ENCODE measurements around the gene TNFRSF6B. TPM values are rescaled to one million over a fixed set of nuclear protein-coding genes. Genes with fewer than 3 reads are reported as not detected.

TNFRSF6B gene
- total RNA-seq, 5 donors from 2014 or later (not counting 1 experiment from before 2014, with no cell fraction given), result 0.37 to 1.5 (median 0.91) TPM; not detected in 1

GRCh38 chr20:63741354-63741675, 44.9 kb downstream of the TNFRSF6B start:
- Histone ChIP-seq H3K4me3 (ENCODE audit: control insufficient read depth in 1 of 2, extremely low read depth in 1 of 2, low read length in 1 of 2) (peak overlapping the region; percentile 54 to 74), H3K4me1 (ENCODE audit: control insufficient read depth in 1 of 2, extremely low read depth in 1 of 2, insufficient read depth in 2 of 2, low read length in 2 of 2) (peaks cover 8 to 39% of the 10 kb centered on the region in 2 experiments), H3K27ac (ENCODE audit: low read length) (no peak overlapping the region), H3K9me3 (no peaks in the 10 kb centered on the region), H3K27me3 (replicated peaks in 1 of 2; ENCODE audit: control insufficient read depth in 2 of 2, extremely low read depth in 1 of 2, insufficient read depth in 2 of 2, low read length in 1 of 2) (no peaks in the 10 kb centered on the region), H3K36me3 (ENCODE audit: control insufficient read depth in 2 of 2, extremely low read depth in 1 of 2, insufficient read depth in 1 of 2, low read length in 1 of 2) (peaks cover 10 to 37% of the 10 kb centered on the region in 2 donors)
- Mint-ChIP-seq H3K4me3 (peak overlapping the region; percentile 21 to 63 (median 59)), H3K27me3 (no peaks in the 10 kb centered on the region), H3K9me3 (no peaks in the 10 kb centered on the region), H3K36me3 (no peaks in the 10 kb centered on the region), H3K27ac (no peak overlapping the region), H3K4me1 (peaks cover 4 to 8% (median 7%) of the 10 kb centered on the region in 3 donors)
- DNase-seq, result no peak
- CTCF ChIA-PET, result interaction anchor here in 1 of 2 donors (1.6 kb wide), 1 partner anchor 34 kb away, joined by 13 read pairs; the partner anchor contains the start of genes ARFRP1 and ZGPAT
- WGBS (ENCODE audit: insufficient coverage), result 93% methylated on average over 2 of the region's 6 CpGs
- no peak for ATAC-seq (replicated peaks in 1 of 4)
- POLR2A ChIA-PET, result no interaction called here

GRCh38 chr20:63741676-63742380, 45.4 kb downstream of the TNFRSF6B start:
- Histone ChIP-seq H3K4me3 (ENCODE audit: control insufficient read depth in 1 of 2, extremely low read depth in 1 of 2, low read length in 1 of 2) (no peak overlapping the region), H3K27me3 (replicated peaks in 1 of 2; ENCODE audit: control insufficient read depth in 2 of 2, extremely low read depth in 1 of 2, insufficient read depth in 2 of 2, low read length in 1 of 2) (no peaks in the 10 kb centered on the region), H3K36me3 (ENCODE audit: control insufficient read depth in 2 of 2, extremely low read depth in 1 of 2, insufficient read depth in 1 of 2, low read length in 1 of 2) (peaks cover 10 to 37% of the 10 kb centered on the region in 2 donors), H3K4me1 (ENCODE audit: control insufficient read depth in 1 of 2, extremely low read depth in 1 of 2, insufficient read depth in 2 of 2, low read length in 2 of 2) (peaks cover 8 to 35% of the 10 kb centered on the region in 2 experiments), H3K9me3 (no peaks in the 10 kb centered on the region), H3K27ac (ENCODE audit: low read length) (no peak overlapping the region)
- no peak for ATAC-seq (replicated peaks in 1 of 4)
- WGBS (ENCODE audit: insufficient coverage), result 96% methylated on average over 18 of the region's 30 CpGs
- CTCF ChIA-PET, result interaction anchor here in 1 of 2 donors (1.6 kb wide), 1 partner anchor 34 kb away, joined by 13 read pairs; the partner anchor contains the start of genes ARFRP1 and ZGPAT
- Mint-ChIP-seq H3K9me3 (no peaks in the 10 kb centered on the region), H3K27me3 (no peaks in the 10 kb centered on the region), H3K27ac (no peak overlapping the region), H3K4me3 (peak overlapping the region; percentile 21 to 63 (median 59)), H3K36me3 (no peaks in the 10 kb centered on the region), H3K4me1 (peaks cover 0 to 4% (median 3%) of the 10 kb centered on the region in 3 donors)
- POLR2A ChIA-PET, result interaction anchor here in 1 of 2 donors (0.6 kb wide), 1 partner anchor 15 kb away, joined by 11 read pairs; no protein-coding TSS in a partner anchor
- DNase-seq, result no peak

GRCh38 chr20:63742381-63743024, 46.1 kb downstream of the TNFRSF6B start:
- no peak overlapping the region for H3K27ac Mint-ChIP-seq
- WGBS (ENCODE audit: insufficient coverage), result 96% methylated on average over 21 of the region's 37 CpGs
- no peaks in the 10 kb centered on the region for H3K9me3 Mint-ChIP-seq
- H3K4me1 ChIP-seq (ENCODE audit: control insufficient read depth in 1 of 2, extremely low read depth in 1 of 2, insufficient read depth in 2 of 2, low read length in 2 of 2), result peaks cover 8 to 36% of the 10 kb centered on the region in 2 experiments
- H3K9me3 ChIP-seq, result no peaks in the 10 kb centered on the region
- H3K4me3 ChIP-seq (ENCODE audit: control insufficient read depth in 1 of 2, extremely low read depth in 1 of 2, low read length in 1 of 2), result no peak overlapping the region
- H3K36me3 Mint-ChIP-seq, result no peaks in the 10 kb centered on the region
- H3K27ac ChIP-seq (ENCODE audit: low read length), result no peak overlapping the region
- H3K27me3 Mint-ChIP-seq, result no peaks in the 10 kb centered on the region
- ChIA-PET POLR2A (interaction anchor here in 1 of 2 donors (0.6 kb wide), 2 partner anchors 15 to 214 kb away, joined by 9 to 11 read pairs; no protein-coding TSS in a partner anchor), CTCF (no interaction called here)
- H3K4me3 Mint-ChIP-seq, result no peak overlapping the region
- H3K36me3 ChIP-seq (ENCODE audit: control insufficient read depth in 2 of 2, extremely low read depth in 1 of 2, insufficient read depth in 1 of 2, low read length in 1 of 2), result peaks cover 10 to 37% of the 10 kb centered on the region in 2 donors
- no peak for DNase-seq
- H3K4me1 Mint-ChIP-seq, result peaks cover 0 to 4% (median 3%) of the 10 kb centered on the region in 3 donors
- no peaks in the 10 kb centered on the region for H3K27me3 ChIP-seq (replicated peaks in 1 of 2; ENCODE audit: control insufficient read depth in 2 of 2, extremely low read depth in 1 of 2, insufficient read depth in 2 of 2, low read length in 1 of 2)
- no peak for ATAC-seq (replicated peaks in 1 of 4)

- H3K27ac ChIP-seq (ENCODE audit: low read length), result no peak overlapping the region
- no peaks in the 10 kb centered on the region for H3K27me3 ChIP-seq (replicated peaks in 1 of 2; ENCODE audit: control insufficient read depth in 2 of 2, extremely low read depth in 1 of 2, insufficient read depth in 2 of 2, low read length in 1 of 2)
- ATAC-seq (replicated peaks in 1 of 4), result no peak
- H3K4me1 ChIP-seq (ENCODE audit: control insufficient read depth in 1 of 2, extremely low read depth in 1 of 2, insufficient read depth in 2 of 2, low read length in 2 of 2), result peaks cover 5 to 39% of the 10 kb centered on the region in 2 experiments
- no peaks in the 10 kb centered on the region for H3K9me3 ChIP-seq
- H3K4me3 Mint-ChIP-seq, result no peak overlapping the region
- H3K36me3 Mint-ChIP-seq, result no peaks in the 10 kb centered on the region
- peak overlapping the region in 1 of 2 donors; percentile 8 for H3K27ac Mint-ChIP-seq
- DNase-seq, result no peak
- 94% methylated on average over 17 of the region's 31 CpGs for WGBS (ENCODE audit: insufficient coverage)
- H3K9me3 Mint-ChIP-seq, result no peaks in the 10 kb centered on the region
- peaks cover 0 to 3% (median 3%) of the 10 kb centered on the region in 3 donors for H3K4me1 Mint-ChIP-seq
- CTCF ChIA-PET, result no interaction called here
- peaks cover 8 to 33% of the 10 kb centered on the region in 2 donors for H3K36me3 ChIP-seq (ENCODE audit: control insufficient read depth in 2 of 2, extremely low read depth in 1 of 2, insufficient read depth in 1 of 2, low read length in 1 of 2)
- POLR2A ChIA-PET, result interaction anchor here in 1 of 2 donors (0.6 kb wide), 1 partner anchor 215 kb away, joined by 9 read pairs; no protein-coding TSS in a partner anchor
- no peaks in the 10 kb centered on the region for H3K27me3 Mint-ChIP-seq
- no peak overlapping the region for H3K4me3 ChIP-seq (ENCODE audit: control insufficient read depth in 1 of 2, extremely low read depth in 1 of 2, low read length in 1 of 2)
Measured at GRCh38 chr20:63743210-63743970, 46.9 kb downstream of the TNFRSF6B start.

GRCh38 chr20:63744158-63744557, 47.7 kb downstream of the TNFRSF6B start:
- H3K9me3 ChIP-seq, result no peaks in the 10 kb centered on the region
- Mint-ChIP-seq H3K4me1 (peaks cover 5 to 7% (median 6%) of the 10 kb centered on the region in 3 donors), H3K36me3 (no peaks in the 10 kb centered on the region), H3K9me3 (no peaks in the 10 kb centered on the region), H3K4me3 (no peak overlapping the region), H3K27me3 (no peaks in the 10 kb centered on the region), H3K27ac (peak overlapping the region in 1 of 2 donors; percentile 8)
- H3K4me1 ChIP-seq (ENCODE audit: control insufficient read depth in 1 of 2, extremely low read depth in 1 of 2, insufficient read depth in 2 of 2, low read length in 2 of 2), result peaks cover 0 to 36% of the 10 kb centered on the region in 2 experiments
- CTCF ChIA-PET, result no interaction called here
- POLR2A ChIA-PET, result interaction anchor here in 1 of 2 donors (0.8 kb wide), 1 partner anchor 12 kb away, joined by 3 read pairs; no protein-coding TSS in a partner anchor
- H3K36me3 ChIP-seq (ENCODE audit: control insufficient read depth in 2 of 2, extremely low read depth in 1 of 2, insufficient read depth in 1 of 2, low read length in 1 of 2), result peaks cover 3 to 26% of the 10 kb centered on the region in 2 donors
- 64% methylated on average over 3 of the region's 4 CpGs for WGBS (ENCODE audit: insufficient coverage)
- ATAC-seq (replicated peaks in 1 of 4), result no peak
- H3K27me3 ChIP-seq (replicated peaks in 1 of 2; ENCODE audit: control insufficient read depth in 2 of 2, extremely low read depth in 1 of 2, insufficient read depth in 2 of 2, low read length in 1 of 2), result no peaks in the 10 kb centered on the region
- H3K4me3 ChIP-seq (ENCODE audit: control insufficient read depth in 1 of 2, extremely low read depth in 1 of 2, low read length in 1 of 2), result no peak overlapping the region
- H3K27ac ChIP-seq (ENCODE audit: low read length), result no peak overlapping the region
- no peak for DNase-seq
